ENCODE results near the gene COL27A1.

Gene COL27A1

GRCh38 chr9:114347675-114348074 lies 192.3 kb downstream of the COL27A1 start:
- H3K4me3 ChIP-seq (ENCODE audit: low read depth, low read length), result no peak overlapping the region
- no peak for TF ChIP-seq CTCF (IDR thresholded peaks at IDR 0.05; ENCODE audit: low read depth, low read length)

GRCh38 chr9:114348261-114348905 lies 193.0 kb downstream of the COL27A1 start:
- TF ChIP-seq CTCF (IDR thresholded peaks at IDR 0.05; ENCODE audit: low read depth, low read length), result no peak
- no peak overlapping the region for H3K4me3 ChIP-seq (ENCODE audit: low read depth, low read length)

GRCh38 chr9:114348906-114349482 lies 193.7 kb downstream of the COL27A1 start:
- TF ChIP-seq CTCF (IDR thresholded peaks at IDR 0.05; ENCODE audit: low read depth, low read length), result no peak
- H3K4me3 ChIP-seq (ENCODE audit: low read depth, low read length), result no peak overlapping the region

- H3K4me3 ChIP-seq (ENCODE audit: low read depth, low read length), result no peak overlapping the region
- TF ChIP-seq CTCF (IDR thresholded peaks at IDR 0.05; ENCODE audit: low read depth, low read length), result no peak
These were observed 194.6 kb downstream of the COL27A1 start for GRCh38 chr9:114349713-114350480.

GRCh38 chr9:114350636-114351401 lies 195.5 kb downstream of the COL27A1 start:
- TF ChIP-seq CTCF (IDR thresholded peaks at IDR 0.05; ENCODE audit: low read depth, low read length), result no peak
- H3K4me3 ChIP-seq (ENCODE audit: low read depth, low read length), result no peak overlapping the region

- H3K4me3 ChIP-seq (ENCODE audit: low read depth, low read length), result no peak overlapping the region
- TF ChIP-seq CTCF (IDR thresholded peaks at IDR 0.05; ENCODE audit: low read depth, low read length), result no peak
These were observed 196.6 kb downstream of the COL27A1 start for GRCh38 chr9:114351932-114352331.

All from WI38 (cell line).